Muscle of arm (tissue), 12 donors: ENCODE data around the gene FEZ2. TPM values are rescaled to one million over a fixed set of nuclear protein-coding genes. Genes with fewer than 3 reads are reported as not detected.

ENCODE experiments used
- DNase-seq: peaks from one replicate; pipeline ENCODE4 v3.0.0-alpha.2; 2013
- polyA plus RNA-seq, 12 donors: library from polyadenylated mRNA; unstranded; fragments of 120-200 nt; gene quantifications; one replicate each; pipeline ENCODE4 v1.2.1, GENCODE V29; 2013; ENCODE audit not compliant: insufficient read length in 12 of 12

FEZ2 gene
- polyA plus RNA-seq, 12 donors = 76.7 to 130 (median 104) TPM; not detected in 1

GRCh38 chr2:36596397-36596796 is 1.6 kb downstream of the FEZ2 start:
- DNase-seq = no peak

- DNase-seq = no peak
These were observed 3.1 kb downstream of the FEZ2 start for GRCh38 chr2:36594849-36595248.

GRCh38 chr2:36589230-36589630 is 8.7 kb downstream of the FEZ2 start:
- no peak for DNase-seq

- DNase-seq = no peak
These were observed 10.4 kb downstream of the FEZ2 start for GRCh38 chr2:36587556-36587955.

GRCh38 chr2:36587101-36587500 is 10.9 kb downstream of the FEZ2 start:
- DNase-seq = peak; percentile 38

GRCh38 chr2:36586672-36587071 is 11.3 kb downstream of the FEZ2 start:
- no peak for DNase-seq

- DNase-seq = no peak
These were observed 13.7 kb downstream of the FEZ2 start for GRCh38 chr2:36584148-36584794.

GRCh38 chr2:36582951-36583350 is 15.0 kb downstream of the FEZ2 start:
- DNase-seq = no peak

- no peak for DNase-seq
These were observed 15.4 kb downstream of the FEZ2 start for GRCh38 chr2:36582538-36582937.

- DNase-seq = no peak
These were observed 18.7 kb downstream of the FEZ2 start for GRCh38 chr2:36579297-36579664.

- DNase-seq = no peak
These were observed 19.3 kb downstream of the FEZ2 start for GRCh38 chr2:36578343-36579296.

- DNase-seq = no peak
These were observed 20.1 kb downstream of the FEZ2 start for GRCh38 chr2:36577884-36578283.

- DNase-seq = no peak
These were observed 23.4 kb downstream of the FEZ2 start for GRCh38 chr2:36574560-36574959.

- DNase-seq = no peak
These were observed 24.8 kb downstream of the FEZ2 start for GRCh38 chr2:36573165-36573564.

GRCh38 chr2:36572719-36573059 is 25.3 kb downstream of the FEZ2 start:
- no peak for DNase-seq

GRCh38 chr2:36572054-36572718 is 25.8 kb downstream of the FEZ2 start:
- no peak for DNase-seq

GRCh38 chr2:36570416-36570815 is 27.6 kb downstream of the FEZ2 start:
- DNase-seq = no peak

GRCh38 chr2:36569267-36569856 is 28.6 kb downstream of the FEZ2 start:
- DNase-seq = no peak

GRCh38 chr2:36568516-36569246 is 29.3 kb downstream of the FEZ2 start:
- no peak for DNase-seq

- DNase-seq = no peak
These were observed 30.1 kb downstream of the FEZ2 start for GRCh38 chr2:36567711-36568408.

GRCh38 chr2:36566887-36567286 is 31.1 kb downstream of the FEZ2 start:
- no peak for DNase-seq
